ENCODE measurements around the gene ACSM5. TPM values are rescaled to one million over a fixed set of nuclear protein-coding genes. Genes with fewer than 3 reads are reported as not detected.
"Not testable (repeated sequence)": the region's sequence is repeated elsewhere in the genome, so short reads cannot be mapped to it uniquely, and the experiment has no call there.

Gene ACSM5
- polyA plus RNA-seq, 4 donors: 4.4 to 7.1 (median 6.4) TPM

GRCh38 chr16:20441191-20441590 is 31.9 kb downstream of the ACSM5 start:
- no peak for DNase-seq (ENCODE audit: low read depth in 4 of 4, low spot score in 3 of 4)

- not testable (repeated sequence) for DNase-seq (ENCODE audit: low read depth in 4 of 4, low spot score in 3 of 4)
Measured at GRCh38 chr16:20441859-20442258, 32.5 kb downstream of the ACSM5 start.

DNA sequence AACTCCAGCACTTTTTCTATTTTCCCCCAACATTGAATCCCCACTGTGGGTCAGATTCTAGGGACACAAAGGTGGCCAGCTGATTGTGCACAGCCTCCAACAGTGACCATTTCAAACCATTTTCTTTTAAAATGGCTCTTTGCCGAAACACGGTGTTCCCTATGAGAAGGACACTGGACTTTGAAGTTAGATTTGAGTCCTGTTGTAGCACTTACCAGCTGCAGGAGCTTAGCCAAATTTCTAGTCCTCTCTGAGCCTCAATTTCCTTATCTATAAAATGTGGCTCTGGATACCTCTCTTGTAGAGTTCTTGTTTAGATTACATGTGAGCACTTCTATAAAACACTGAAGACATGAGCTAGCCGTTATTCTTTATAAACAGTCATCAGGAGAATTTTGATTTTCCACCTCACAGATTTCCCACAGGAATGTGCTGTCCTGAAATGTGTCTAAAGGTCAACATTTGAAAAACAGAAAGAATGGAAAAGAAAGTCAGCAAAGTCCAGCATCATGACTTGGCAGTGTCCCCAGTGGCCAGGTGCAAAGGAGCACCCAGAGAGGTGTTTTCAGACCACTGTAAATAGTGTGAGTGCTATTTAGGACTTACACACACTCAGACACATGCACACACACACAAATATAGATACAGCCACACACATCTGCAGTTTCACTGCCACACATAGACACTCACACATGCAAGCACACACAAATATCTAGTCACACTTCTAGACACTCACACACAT is 37.5 kb downstream of the ACSM5 start:
- DNase-seq (ENCODE audit: low read depth in 4 of 4, low spot score in 3 of 4): not testable (repeated sequence)

DNA sequence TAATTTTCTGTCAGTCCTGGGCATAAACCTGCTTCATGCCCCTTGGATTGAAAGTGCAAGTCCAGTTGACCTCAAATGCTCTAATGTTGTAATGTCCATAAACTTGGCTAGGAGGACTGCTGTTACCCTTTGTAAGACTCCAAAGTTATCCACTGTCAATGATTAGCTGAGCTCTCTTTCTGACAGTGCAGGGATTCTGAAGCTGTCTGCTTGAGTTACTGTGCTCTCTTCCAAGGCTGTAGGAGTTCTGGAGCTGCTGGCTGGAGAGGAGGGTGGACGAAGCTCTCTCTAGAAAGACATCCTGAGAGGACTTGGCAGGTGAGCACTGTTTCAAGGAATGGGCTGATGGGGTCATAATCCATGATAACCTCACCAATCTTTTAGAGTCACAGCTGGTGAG is 42.0 kb downstream of the ACSM5 start, which contains the start of gene ACSM2A:
Gene ACSM2A, plus strand, starts transcription at position 158 of the 400 bp plus-strand sequence. CDS start 8,594 bp downstream, outside the sequence.
- DNase-seq (ENCODE audit: low read depth in 4 of 4, low spot score in 3 of 4): not testable (repeated sequence)

DNA sequence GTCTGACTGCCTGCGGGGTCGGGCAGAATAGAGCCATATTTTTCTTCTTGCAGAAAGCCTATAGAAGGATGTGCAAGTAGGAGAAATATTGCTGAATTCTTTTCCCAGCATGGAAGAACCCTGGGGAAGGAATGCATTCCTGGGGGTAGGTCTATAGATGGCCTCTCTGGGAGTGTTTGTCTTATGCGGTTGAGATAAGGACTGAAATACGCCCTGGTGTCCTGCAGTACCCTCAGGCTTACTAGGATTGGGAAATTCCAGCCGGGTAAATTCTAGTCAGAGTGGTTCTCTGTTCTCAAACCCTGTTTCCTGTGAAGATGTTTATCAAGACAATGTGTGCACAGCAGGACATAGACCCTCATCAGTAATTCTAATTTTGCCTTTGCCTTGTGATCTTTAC is 44.3 kb downstream of the ACSM5 start:
- DNase-seq (ENCODE audit: low read depth in 4 of 4, low spot score in 3 of 4): not testable (repeated sequence)

DNA sequence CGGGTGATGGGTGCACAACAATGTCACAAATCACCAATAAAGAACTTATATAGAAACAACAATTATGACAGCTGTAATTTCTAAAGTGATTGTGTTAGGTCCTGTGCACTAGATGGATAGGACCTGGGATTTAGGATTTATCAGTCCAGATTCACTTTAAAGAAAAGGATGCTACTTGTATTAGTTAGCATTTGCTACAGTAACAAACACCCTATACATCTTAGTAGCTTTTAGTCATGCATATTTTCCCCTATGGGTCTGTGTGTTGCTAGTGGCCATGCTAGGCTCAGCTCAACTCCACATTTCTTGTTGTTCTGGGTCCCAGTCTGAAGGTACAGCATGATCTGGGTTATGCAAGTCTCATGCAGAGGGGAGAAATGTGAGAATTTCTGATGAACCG is 49.9 kb downstream of the ACSM5 start:
- DNase-seq (ENCODE audit: low read depth in 4 of 4, low spot score in 3 of 4): not testable (repeated sequence)

- DNase-seq (ENCODE audit: low read depth in 4 of 4, low spot score in 3 of 4): not testable (repeated sequence)
Measured at GRCh38 chr16:20460313-20460712, 51.0 kb downstream of the ACSM5 start.

- not testable (repeated sequence) for DNase-seq (ENCODE audit: low read depth in 4 of 4, low spot score in 3 of 4)
Measured at GRCh38 chr16:20468954-20469353, 59.6 kb downstream of the ACSM5 start.

DNA sequence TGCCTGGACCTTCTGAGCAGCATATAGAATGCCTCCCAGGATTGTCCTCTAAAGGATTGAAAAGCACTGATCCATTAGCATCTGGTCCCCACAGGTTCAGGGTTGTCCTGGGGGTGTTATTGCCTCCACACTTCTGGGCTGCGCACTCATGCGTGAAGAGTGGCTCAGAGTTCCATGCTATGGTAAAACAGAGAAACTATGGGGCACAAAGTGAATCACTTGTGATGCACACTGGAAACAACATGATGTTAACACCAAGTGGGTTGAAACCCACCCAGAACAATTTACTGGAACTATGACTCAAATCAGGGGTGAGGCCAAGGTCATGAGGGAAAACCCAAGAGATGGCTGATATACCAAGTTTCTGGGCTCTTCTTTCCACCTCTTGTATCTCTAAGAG is 60.6 kb downstream of the ACSM5 start:
- DNase-seq (ENCODE audit: low read depth in 4 of 4, low spot score in 3 of 4): not testable (repeated sequence)

DNA sequence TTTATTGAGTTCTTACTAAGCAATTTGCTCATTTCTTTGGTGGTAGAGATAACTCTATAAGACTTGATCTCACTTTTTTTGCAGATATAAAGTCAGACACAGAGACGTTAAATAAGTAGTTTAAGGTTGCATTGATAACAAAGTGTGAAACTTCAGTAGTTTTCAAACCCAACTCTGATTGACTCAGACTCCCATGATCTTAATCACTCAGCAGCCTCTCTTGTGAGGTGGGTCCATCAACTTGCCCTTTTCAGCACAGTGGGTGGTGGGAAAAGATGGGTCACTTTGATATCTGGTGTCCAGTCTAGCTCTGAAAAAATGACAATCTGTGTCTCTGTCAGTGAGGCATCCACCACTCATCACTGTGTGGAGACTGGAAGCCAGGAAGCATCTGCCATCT is 61.4 kb downstream of the ACSM5 start:
- DNase-seq (ENCODE audit: low read depth in 4 of 4, low spot score in 3 of 4): not testable (repeated sequence)

DNA sequence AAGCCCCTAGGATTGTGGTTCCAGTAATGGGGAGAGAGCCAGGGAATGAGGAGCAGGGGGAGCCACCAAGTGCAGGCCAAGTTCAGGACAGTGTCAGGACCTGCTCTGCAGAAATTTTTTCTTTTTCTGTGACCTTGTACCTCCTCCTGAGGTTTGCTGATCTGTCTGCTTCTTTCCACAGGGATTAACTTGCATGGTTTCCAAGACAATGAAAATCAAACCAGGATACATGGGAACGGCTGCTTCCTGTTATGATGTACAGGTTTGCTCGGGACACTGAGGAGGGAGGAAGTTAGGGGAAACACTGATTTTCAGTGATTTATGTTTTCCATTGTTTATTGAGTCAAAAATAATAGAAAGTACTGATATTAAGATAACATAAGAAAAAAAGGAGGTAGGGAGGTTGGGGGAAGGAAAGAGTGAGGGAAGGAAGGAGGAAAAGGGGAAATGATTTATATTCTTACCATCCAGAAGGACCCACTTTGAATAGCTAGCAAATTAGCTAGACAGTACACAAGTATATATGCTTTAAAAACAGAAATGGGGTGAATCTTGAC is 67.9 kb downstream of the ACSM5 start:
- not testable (repeated sequence) for DNase-seq (ENCODE audit: low read depth in 4 of 4, low spot score in 3 of 4)

DNA sequence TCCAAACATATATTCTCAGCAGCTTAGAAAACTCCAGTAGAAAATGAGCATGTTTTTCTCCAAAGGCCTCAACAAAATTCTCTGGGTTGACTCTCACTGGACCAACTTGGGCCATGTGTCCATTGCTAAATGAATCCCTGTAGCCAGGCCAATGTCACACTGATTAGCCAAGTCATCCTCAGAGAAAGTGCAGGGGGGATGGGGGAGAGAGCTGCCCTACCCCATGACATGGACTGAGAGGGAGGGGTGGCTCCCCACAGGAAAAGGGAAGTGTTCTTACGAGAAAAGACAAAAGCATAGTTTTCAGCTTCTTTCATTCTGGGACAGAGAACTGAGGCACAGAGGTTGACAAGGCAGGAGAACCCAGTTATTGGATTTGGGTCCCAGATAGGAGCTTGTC is 74.7 kb downstream of the ACSM5 start:
- DNase-seq (ENCODE audit: low read depth in 4 of 4, low spot score in 3 of 4): not testable (repeated sequence)

DNA sequence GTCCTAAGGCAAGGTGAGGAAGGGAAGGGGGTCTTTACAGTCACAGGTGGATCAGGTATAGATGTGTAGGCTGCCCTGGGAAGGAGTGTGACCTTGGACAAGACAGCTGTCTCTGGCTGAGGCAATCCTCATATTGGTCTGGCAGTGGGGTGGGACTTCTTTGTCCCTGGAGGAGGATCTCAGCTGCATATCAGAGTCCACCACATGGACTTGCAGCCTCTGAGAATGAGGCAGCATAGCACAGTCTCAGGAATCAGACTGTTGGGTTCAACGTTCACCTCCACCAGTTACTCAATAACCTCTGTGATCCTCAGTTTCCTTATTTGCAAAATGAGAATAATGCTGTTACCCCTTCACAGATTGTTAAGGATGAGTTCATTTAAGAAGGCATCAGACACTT is 75.4 kb downstream of the ACSM5 start:
- DNase-seq (ENCODE audit: low read depth in 4 of 4, low spot score in 3 of 4): no peak

GRCh38 chr16:20485408-20485807 is 76.1 kb downstream of the ACSM5 start:
- no peak for DNase-seq (ENCODE audit: low read depth in 4 of 4, low spot score in 3 of 4)

Other genes starting within 250 kb of the ACSM5 start
- gene GP2, start 82.0 kb upstream of the ACSM5 start, polyA plus RNA-seq (ENCODE audit: insufficient read length in 4 of 4): 1 to 10 TPM; 1.6 to 4.6 (median 2.9) TPM
- 100 to 1,000 TPM; 117 to 243 (median 186) TPM for gene UMOD, start 56.8 kb upstream of the ACSM5 start, polyA plus RNA-seq (ENCODE audit: insufficient read length in 4 of 4)
- gene PDILT, start 4.8 kb upstream of the ACSM5 start, polyA plus RNA-seq (ENCODE audit: insufficient read length in 4 of 4): under 1 TPM in 1 of 4 donors, not detected in 3; 0.09 TPM
- 10 to 100 TPM; 57.3 to 76.3 (median 59.0) TPM for gene ACSM2A, start 42.0 kb downstream of the ACSM5 start, polyA plus RNA-seq (ENCODE audit: insufficient read length in 4 of 4)
- gene ACSM2B, start 166.8 kb downstream of the ACSM5 start, polyA plus RNA-seq (ENCODE audit: insufficient read length in 4 of 4): 10 to 100 TPM; 45.1 to 95.4 (median 58.7) TPM